ENCODE results near the gene PROC.

The PROC gene

DNA sequence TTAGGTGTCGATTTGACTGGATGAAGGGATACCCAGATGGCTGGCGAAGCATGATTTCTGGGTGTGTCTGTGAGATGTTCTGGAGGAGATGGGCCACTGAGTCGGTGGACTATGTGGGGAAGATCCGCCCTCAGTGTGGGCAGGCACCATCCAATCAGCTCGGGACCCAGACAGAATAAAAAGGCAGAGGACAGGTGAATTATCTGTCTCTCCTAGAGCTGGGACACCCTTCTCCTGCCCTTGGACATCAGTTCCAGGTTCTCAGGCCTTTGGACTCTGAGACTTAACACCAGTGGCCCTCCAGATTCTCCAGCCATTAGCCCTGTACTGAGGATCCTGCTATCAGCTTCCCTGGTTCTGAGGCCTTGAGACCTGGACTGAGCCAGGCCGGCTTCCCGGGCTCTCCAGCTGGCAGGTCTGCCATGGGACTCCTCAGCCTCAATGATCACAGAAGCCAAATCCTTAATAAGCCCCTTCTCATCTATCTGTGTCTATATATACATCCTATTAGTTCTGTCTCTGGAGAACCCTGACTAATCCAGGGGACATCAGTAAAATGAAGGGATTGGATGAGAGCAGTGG is 11.7 kb downstream of the PROC start:
- no peak for DNase-seq (ENCODE audit: low spot score)
- Histone ChIP-seq H3K4me3 (ENCODE audit: low read length in 2 of 2) (no peak overlapping the region), H2BK120ac (ENCODE audit: low read depth, low read length) (no peak overlapping the region)

DNA sequence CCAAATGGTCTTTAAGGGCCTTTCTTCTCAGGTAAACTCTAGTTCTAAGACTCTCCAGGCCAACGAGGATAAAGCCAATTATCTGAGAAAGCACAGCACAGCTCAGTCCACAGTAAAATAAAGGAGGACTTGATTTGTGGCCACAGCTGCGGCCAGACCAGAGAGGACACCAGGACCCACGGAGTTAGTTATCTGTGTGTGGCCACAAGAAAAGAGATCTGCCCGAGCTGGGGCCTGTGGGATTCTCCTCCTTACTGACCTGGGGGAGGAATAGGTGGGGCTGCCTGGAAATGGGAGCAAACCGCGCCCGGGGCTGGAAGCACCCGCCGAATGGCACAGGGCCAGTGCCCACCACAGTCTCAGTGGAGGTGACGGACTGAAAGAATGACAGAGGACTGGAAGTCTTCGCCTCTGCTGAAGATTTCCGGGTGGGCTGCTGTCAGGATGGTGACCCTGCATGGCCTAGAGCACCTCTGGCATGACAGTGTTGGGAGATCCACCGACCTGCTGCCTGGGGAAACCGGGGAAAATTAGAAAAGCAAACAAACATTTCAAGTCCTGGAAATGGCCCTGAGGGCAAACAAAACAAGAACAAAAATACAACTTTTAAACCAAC is 13.3 kb downstream of the PROC start:
- H3K23ac ChIP-seq (ENCODE audit: low read depth, low read length, poor library complexity) = no peak overlapping the region
- H4K91ac ChIP-seq (ENCODE audit: low read depth, low read length, poor library complexity) = no peak overlapping the region
- no peak overlapping the region for H3K4me2 ChIP-seq (ENCODE audit: insufficient read depth, low read length, poor library complexity, severe bottlenecking)
- no peak overlapping the region for H3K27ac ChIP-seq (replicated peaks; ENCODE audit: low read length)
- H3K4ac ChIP-seq (ENCODE audit: low read length) = no peak overlapping the region
- H2AK5ac ChIP-seq (ENCODE audit: low read depth, low read length) = no peak overlapping the region
- no peak overlapping the region for H3K4me3 ChIP-seq (ENCODE audit: low read length in 2 of 2)
- H2BK12ac ChIP-seq (ENCODE audit: low read length) = no peak overlapping the region
- H3K9ac ChIP-seq (ENCODE audit: low read depth, low read length, poor library complexity) = no peak overlapping the region
- no CpG with 5 or more reads among the region's 14 CpGs for WGBS, 2 donors (ENCODE audit: extremely low coverage in 2 of 2, insufficient read length in 2 of 2, insufficient replicate concordance in 1 of 2)
- no peak overlapping the region for H4K8ac ChIP-seq (ENCODE audit: low read depth, low read length)
- no peaks in the 10 kb centered on the region for H3K36me3 ChIP-seq (replicated peaks in 1 of 2; ENCODE audit: control insufficient read depth in 2 of 2, insufficient read depth in 2 of 2, low read length in 2 of 2)
- H3K14ac ChIP-seq (ENCODE audit: low read length) = no peak overlapping the region
- no peak for DNase-seq (ENCODE audit: low spot score)
- no peaks in the 10 kb centered on the region for H3K9me3 ChIP-seq (replicated peaks in 1 of 2; ENCODE audit: control insufficient read depth in 2 of 2, insufficient read depth in 1 of 2, low read depth in 1 of 2, low read length in 2 of 2)
- no peak overlapping the region for H2BK5ac ChIP-seq (ENCODE audit: low read length)
- no peak overlapping the region for H2AFZ ChIP-seq (ENCODE audit: low read length)
- no peak overlapping the region for H2BK120ac ChIP-seq (ENCODE audit: low read depth, low read length)
- peaks cover 0 to 17% (median 0%) of the 10 kb centered on the region in 3 experiments for H3K27me3 ChIP-seq (ENCODE audit: control insufficient read depth in 3 of 3, insufficient read depth in 3 of 3, low read depth in 1 of 3, low read length in 3 of 3)
- no peak overlapping the region for H3K18ac ChIP-seq (ENCODE audit: low read length)
- H3K4me1 ChIP-seq (ENCODE audit: control insufficient read depth in 2 of 2, insufficient read depth in 1 of 2, low read depth in 1 of 2, low read length in 2 of 2) = no peaks in the 10 kb centered on the region
- H2BK15ac ChIP-seq (ENCODE audit: low read length) = no peak overlapping the region
- H3K79me1 ChIP-seq (ENCODE audit: low read depth, low read length) = peaks cover 4% of the 10 kb centered on the region

More for the DNA sequence above, 11.7 kb downstream of the PROC start:
- H3K18ac ChIP-seq (ENCODE audit: low read length) = no peak overlapping the region
- no peak overlapping the region for H3K4me2 ChIP-seq (ENCODE audit: insufficient read depth, low read length, poor library complexity, severe bottlenecking)
- H2BK12ac ChIP-seq (ENCODE audit: low read length) = no peak overlapping the region
- H3K9ac ChIP-seq (ENCODE audit: low read depth, low read length, poor library complexity) = no peak overlapping the region
- H3K23ac ChIP-seq (ENCODE audit: low read depth, low read length, poor library complexity) = no peak overlapping the region
- H2BK5ac ChIP-seq (ENCODE audit: low read length) = no peak overlapping the region
- H3K27ac ChIP-seq (replicated peaks; ENCODE audit: low read length) = no peak overlapping the region
- no peak overlapping the region for H2BK15ac ChIP-seq (ENCODE audit: low read length)
- no peak overlapping the region for H4K91ac ChIP-seq (ENCODE audit: low read depth, low read length, poor library complexity)
- no peak overlapping the region for H3K14ac ChIP-seq (ENCODE audit: low read length)
- H3K79me1 ChIP-seq (ENCODE audit: low read depth, low read length) = peaks cover 4% of the 10 kb centered on the region
- no CpG with 5 or more reads among the region's 7 CpGs for WGBS, 2 donors (ENCODE audit: extremely low coverage in 2 of 2, insufficient read length in 2 of 2, insufficient replicate concordance in 1 of 2)
- H3K36me3 ChIP-seq (replicated peaks in 1 of 2; ENCODE audit: control insufficient read depth in 2 of 2, insufficient read depth in 2 of 2, low read length in 2 of 2) = no peaks in the 10 kb centered on the region
- H3K9me3 ChIP-seq (replicated peaks in 1 of 2; ENCODE audit: control insufficient read depth in 2 of 2, insufficient read depth in 1 of 2, low read depth in 1 of 2, low read length in 2 of 2) = no peaks in the 10 kb centered on the region
- no peak overlapping the region for H2AFZ ChIP-seq (ENCODE audit: low read length)
- H2AK5ac ChIP-seq (ENCODE audit: low read depth, low read length) = no peak overlapping the region
- no peak overlapping the region for H3K4ac ChIP-seq (ENCODE audit: low read length)
- no peak overlapping the region for H4K8ac ChIP-seq (ENCODE audit: low read depth, low read length)
- H3K27me3 ChIP-seq (ENCODE audit: control insufficient read depth in 3 of 3, insufficient read depth in 3 of 3, low read depth in 1 of 3, low read length in 3 of 3) = peaks cover 0 to 25% (median 0%) of the 10 kb centered on the region in 3 experiments
- H3K4me1 ChIP-seq (ENCODE audit: control insufficient read depth in 2 of 2, insufficient read depth in 1 of 2, low read depth in 1 of 2, low read length in 2 of 2) = peaks cover 3% of the 10 kb centered on the region in 2 donors

DNA sequence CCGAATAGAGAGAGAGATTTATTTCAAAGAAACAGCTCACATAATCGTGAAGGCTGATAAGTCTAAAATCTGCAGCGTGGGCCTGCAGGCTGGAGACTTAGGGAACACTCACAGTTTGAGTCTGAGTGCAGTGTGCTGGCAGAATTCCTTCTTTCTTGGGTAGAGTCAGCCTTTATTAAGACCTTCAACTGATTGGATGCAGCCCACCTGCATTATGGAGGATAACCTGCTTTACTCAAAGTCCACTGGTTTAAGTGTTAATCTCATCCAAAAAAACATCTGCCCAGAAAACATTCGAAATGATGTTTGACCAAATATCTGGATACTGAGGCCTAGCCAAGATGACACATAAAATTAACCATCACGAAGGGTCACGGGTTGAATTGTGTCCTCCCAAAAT is 16.3 kb downstream of the PROC start:
- Histone ChIP-seq H3K4me1 (ENCODE audit: control insufficient read depth in 2 of 2, insufficient read depth in 1 of 2, low read depth in 1 of 2, low read length in 2 of 2) (peaks cover 5 to 15% of the 10 kb centered on the region in 2 donors), H3K4ac (ENCODE audit: low read length) (no peak overlapping the region), H2AK5ac (ENCODE audit: low read depth, low read length) (no peak overlapping the region), H4K8ac (ENCODE audit: low read depth, low read length) (no peak overlapping the region), H3K9ac (ENCODE audit: low read depth, low read length, poor library complexity) (no peak overlapping the region), H3K27ac (replicated peaks; ENCODE audit: low read length) (no peak overlapping the region), H2BK120ac (ENCODE audit: low read depth, low read length) (no peak overlapping the region), H2BK12ac (ENCODE audit: low read length) (no peak overlapping the region), H3K14ac (ENCODE audit: low read length) (no peak overlapping the region), H2AFZ (ENCODE audit: low read length) (no peak overlapping the region), H3K4me3 (ENCODE audit: low read length in 2 of 2) (no peak overlapping the region), H3K9me3 (replicated peaks in 1 of 2; ENCODE audit: control insufficient read depth in 2 of 2, insufficient read depth in 1 of 2, low read depth in 1 of 2, low read length in 2 of 2) (peaks cover 2 to 3% of the 10 kb centered on the region in 2 donors), H3K79me1 (ENCODE audit: low read depth, low read length) (no peaks in the 10 kb centered on the region), H3K18ac (ENCODE audit: low read length) (no peak overlapping the region), H4K91ac (ENCODE audit: low read depth, low read length, poor library complexity) (no peak overlapping the region), H3K36me3 (replicated peaks in 1 of 2; ENCODE audit: control insufficient read depth in 2 of 2, insufficient read depth in 2 of 2, low read length in 2 of 2) (no peaks in the 10 kb centered on the region), H2BK5ac (ENCODE audit: low read length) (no peak overlapping the region), H2BK15ac (ENCODE audit: low read length) (no peak overlapping the region), H3K27me3 (ENCODE audit: control insufficient read depth in 3 of 3, insufficient read depth in 3 of 3, low read depth in 1 of 3, low read length in 3 of 3) (peaks cover 0 to 2% (median 0%) of the 10 kb centered on the region in 3 experiments), H3K23ac (ENCODE audit: low read depth, low read length, poor library complexity) (no peak overlapping the region), H3K4me2 (ENCODE audit: insufficient read depth, low read length, poor library complexity, severe bottlenecking) (no peak overlapping the region)
- no CpG with 5 or more reads among the region's 6 CpGs for WGBS, 2 donors (ENCODE audit: extremely low coverage in 2 of 2, insufficient read length in 2 of 2, insufficient replicate concordance in 1 of 2)
- DNase-seq (ENCODE audit: low spot score) = no peak

DNA sequence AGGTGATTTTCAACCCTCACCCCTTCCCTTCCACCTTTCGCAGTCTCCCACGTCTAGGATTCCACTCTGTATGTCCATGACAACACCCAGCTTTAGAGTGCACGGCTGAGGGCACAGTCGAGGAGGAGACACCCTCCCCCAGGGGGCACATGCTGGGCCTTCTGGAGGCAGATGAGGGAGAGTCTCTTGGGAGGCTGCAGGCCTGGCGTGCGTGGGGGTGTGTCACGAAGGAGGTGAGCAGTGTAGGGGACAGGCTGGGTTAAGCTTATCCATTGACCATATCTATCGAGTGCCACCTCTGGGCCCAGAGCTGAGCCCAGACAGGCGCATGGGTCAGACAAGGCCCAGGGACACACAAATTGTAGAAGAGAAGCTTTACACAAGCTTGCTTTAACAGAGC is 18.8 kb downstream of the PROC start:
- peak overlapping the region; percentile 92 for H3K18ac ChIP-seq (ENCODE audit: low read length)
- H3K4me1 ChIP-seq (ENCODE audit: control insufficient read depth in 2 of 2, insufficient read depth in 1 of 2, low read depth in 1 of 2, low read length in 2 of 2) = peaks cover 5 to 15% of the 10 kb centered on the region in 2 donors
- DNase-seq (ENCODE audit: low spot score) = no peak
- H3K27ac ChIP-seq (replicated peaks; ENCODE audit: low read length) = peak overlapping the region; percentile 36
- H2BK5ac ChIP-seq (ENCODE audit: low read length) = no peak overlapping the region
- peak overlapping the region; percentile 86 for H4K91ac ChIP-seq (ENCODE audit: low read depth, low read length, poor library complexity)
- H2AFZ ChIP-seq (ENCODE audit: low read length) = peak overlapping the region; percentile 89
- no CpG with 5 or more reads among the region's 9 CpGs for WGBS, 2 donors (ENCODE audit: extremely low coverage in 2 of 2, insufficient read length in 2 of 2, insufficient replicate concordance in 1 of 2)
- H3K23ac ChIP-seq (ENCODE audit: low read depth, low read length, poor library complexity) = no peak overlapping the region
- H2BK15ac ChIP-seq (ENCODE audit: low read length) = peak overlapping the region; percentile 38
- H3K4me3 ChIP-seq (ENCODE audit: low read length in 2 of 2) = no peak overlapping the region
- no peak overlapping the region for H4K8ac ChIP-seq (ENCODE audit: low read depth, low read length)
- peak overlapping the region; percentile 31 for H3K14ac ChIP-seq (ENCODE audit: low read length)
- H3K36me3 ChIP-seq (replicated peaks in 1 of 2; ENCODE audit: control insufficient read depth in 2 of 2, insufficient read depth in 2 of 2, low read length in 2 of 2) = no peaks in the 10 kb centered on the region
- peak overlapping the region; percentile 65 for H2BK12ac ChIP-seq (ENCODE audit: low read length)
- peaks cover 7 to 8% of the 10 kb centered on the region in 2 donors for H3K9me3 ChIP-seq (replicated peaks in 1 of 2; ENCODE audit: control insufficient read depth in 2 of 2, insufficient read depth in 1 of 2, low read depth in 1 of 2, low read length in 2 of 2)
- H2BK120ac ChIP-seq (ENCODE audit: low read depth, low read length) = peak overlapping the region; percentile 42
- H3K4me2 ChIP-seq (ENCODE audit: insufficient read depth, low read length, poor library complexity, severe bottlenecking) = no peak overlapping the region
- no peaks in the 10 kb centered on the region for H3K27me3 ChIP-seq (ENCODE audit: control insufficient read depth in 3 of 3, insufficient read depth in 3 of 3, low read depth in 1 of 3, low read length in 3 of 3)
- H3K4ac ChIP-seq (ENCODE audit: low read length) = no peak overlapping the region
- H2AK5ac ChIP-seq (ENCODE audit: low read depth, low read length) = peak overlapping the region; percentile 37
- no peak overlapping the region for H3K9ac ChIP-seq (ENCODE audit: low read depth, low read length, poor library complexity)
- no peaks in the 10 kb centered on the region for H3K79me1 ChIP-seq (ENCODE audit: low read depth, low read length)
